GM12892 (cell line): ENCODE data around the gene KAZN.

Source experiments
- DNase-seq: peaks from one replicate; pipeline ENCODE4 v3.0.0; 2011; ENCODE audit not compliant: insufficient read length
- FAIRE-seq: peaks from 2 replicates; lab custom pipeline; 2011; peaks lifted over from hg19 to GRCh38; lab: Jason Lieb, UNC
- POLR2A ChIP-seq: IDR thresholded peaks from 2 replicates; pipeline ENCODE4 v1.6.1; 2011; ENCODE audit warnings: low read depth, low read length, control low read depth
- POLR2AphosphoS5 ChIP-seq: IDR thresholded peaks from 2 replicates; pipeline ENCODE4 v1.6.1; 2011; ENCODE audit warnings: low read depth, low read length, control low read depth
- TAF1 ChIP-seq: IDR thresholded peaks from 2 replicates; pipeline ENCODE4 v1.6.1; 2011; ENCODE audit warnings: low read depth, mild to moderate bottlenecking, control low read depth, low read length, borderline replicate concordance

KAZN gene

GRCh38 chr1:14604414-14604813 is 5.9 kb downstream of the KAZN start:
- FAIRE-seq (no peak), DNase-seq (no peak)
- no peak for TF ChIP-seq TAF1
- no peak for TF ChIP-seq POLR2A
- TF ChIP-seq POLR2AphosphoS5: no peak

- DNase-seq (no peak), FAIRE-seq (no peak)
- TF ChIP-seq TAF1 (no peak), POLR2A (no peak), POLR2AphosphoS5 (no peak)
Observed at GRCh38 chr1:14605945-14606344, 7.5 kb downstream of the KAZN start.

- TF ChIP-seq POLR2AphosphoS5 (no peak), POLR2A (no peak), TAF1 (no peak)
- FAIRE-seq: no peak
- no peak for DNase-seq
Observed at GRCh38 chr1:14606632-14607031, 8.1 kb downstream of the KAZN start.

GRCh38 chr1:14607295-14607694 is 8.8 kb downstream of the KAZN start:
- TF ChIP-seq POLR2AphosphoS5 (no peak), POLR2A (no peak), TAF1 (no peak)
- no peak for DNase-seq
- FAIRE-seq: no peak

- DNase-seq (no peak), FAIRE-seq (no peak)
- no peak for TF ChIP-seq POLR2A
- TF ChIP-seq TAF1: no peak
- no peak for TF ChIP-seq POLR2AphosphoS5
Observed at GRCh38 chr1:14608308-14608707, 9.8 kb downstream of the KAZN start.

GRCh38 chr1:14610761-14611160 is 12.3 kb downstream of the KAZN start:
- FAIRE-seq: no peak

GRCh38 chr1:14611792-14612191 is 13.3 kb downstream of the KAZN start:
- FAIRE-seq: no peak
- no peak for DNase-seq
- TF ChIP-seq TAF1: no peak
- TF ChIP-seq POLR2AphosphoS5: no peak
- TF ChIP-seq POLR2A: no peak

More at GRCh38 chr1:14610761-14611160, 12.3 kb downstream of the KAZN start:
- TF ChIP-seq POLR2A (no peak), TAF1 (no peak), POLR2AphosphoS5 (no peak)
- no peak for DNase-seq

GRCh38 chr1:14612256-14612655 is 13.8 kb downstream of the KAZN start:
- FAIRE-seq (no peak), DNase-seq (no peak)
- TF ChIP-seq POLR2AphosphoS5 (no peak), TAF1 (no peak), POLR2A (no peak)

- FAIRE-seq: no peak
- DNase-seq: no peak
Observed at GRCh38 chr1:14613926-14614325, 15.4 kb downstream of the KAZN start.

GRCh38 chr1:14614341-14614740 is 15.9 kb downstream of the KAZN start:
- DNase-seq (no peak), FAIRE-seq (no peak)
- TF ChIP-seq POLR2AphosphoS5 (no peak), TAF1 (no peak), POLR2A (no peak)

More at GRCh38 chr1:14613926-14614325, 15.4 kb downstream of the KAZN start:
- no peak for TF ChIP-seq POLR2AphosphoS5
- TF ChIP-seq POLR2A: no peak
- TF ChIP-seq TAF1: no peak

GRCh38 chr1:14615549-14616218 is 17.2 kb downstream of the KAZN start:
- no peak for DNase-seq
- FAIRE-seq: no peak
- TF ChIP-seq POLR2AphosphoS5 (no peak), TAF1 (no peak), POLR2A (no peak)
